Putamen (tissue), 1 donor: ENCODE measurements around the gene CCDC40.

Source experiments
- DNase-seq: peaks from one replicate; pipeline ENCODE4 v3.0.0-alpha.2; 2016; ENCODE audit warnings: low spot score

The CCDC40 gene

GRCh38 chr17:80047176-80047575 lies 10.7 kb downstream of the CCDC40 start:
- DNase-seq = no peak

GRCh38 chr17:80049986-80050385 lies 13.5 kb downstream of the CCDC40 start:
- DNase-seq = no peak

GRCh38 chr17:80050706-80051105 lies 14.3 kb downstream of the CCDC40 start:
- DNase-seq = no peak

GRCh38 chr17:80051681-80052080 lies 15.2 kb downstream of the CCDC40 start:
- no peak for DNase-seq

GRCh38 chr17:80053102-80053501 lies 16.7 kb downstream of the CCDC40 start:
- no peak for DNase-seq

- no peak for DNase-seq
Measured at GRCh38 chr17:80055597-80055996, 19.2 kb downstream of the CCDC40 start.

GRCh38 chr17:80058311-80058955 lies 22.0 kb downstream of the CCDC40 start:
- DNase-seq = no peak

GRCh38 chr17:80060644-80061043 lies 24.2 kb downstream of the CCDC40 start:
- no peak for DNase-seq

GRCh38 chr17:80061421-80061820 lies 25.0 kb downstream of the CCDC40 start:
- no peak for DNase-seq

GRCh38 chr17:80063830-80064585 lies 27.6 kb downstream of the CCDC40 start:
- DNase-seq = no peak

GRCh38 chr17:80064696-80065095 lies 28.3 kb downstream of the CCDC40 start:
- no peak for DNase-seq

- no peak for DNase-seq
Measured at GRCh38 chr17:80065478-80066170, 29.2 kb downstream of the CCDC40 start.

- no peak for DNase-seq
Measured at GRCh38 chr17:80067393-80067986, 31.0 kb downstream of the CCDC40 start.

GRCh38 chr17:80068301-80069222 lies 32.1 kb downstream of the CCDC40 start:
- DNase-seq = no peak

- no peak for DNase-seq
Measured at GRCh38 chr17:80070375-80071115, 34.1 kb downstream of the CCDC40 start.

GRCh38 chr17:80071116-80071841 lies 34.8 kb downstream of the CCDC40 start:
- DNase-seq = peak; percentile 56

- no peak for DNase-seq
Measured at GRCh38 chr17:80072410-80072809, 36.0 kb downstream of the CCDC40 start.

GRCh38 chr17:80080081-80080480 lies 43.6 kb downstream of the CCDC40 start:
- no peak for DNase-seq

- no peak for DNase-seq
Measured at GRCh38 chr17:80081596-80081995, 45.2 kb downstream of the CCDC40 start.
